Heart left ventricle (tissue), 13 donors: ENCODE results near the gene MBL2.

Source experiments
- POLR2A ChIP-seq, 2 donors: fragments of 450-650 bp; IDR thresholded peaks; one replicate each; pipeline ENCODE4 v1.6.1; 2017; ENCODE audit warnings: antibody characterized with exemption in 2 of 2, mild to moderate bottlenecking in 2 of 2, moderate library complexity in 2 of 2
- TF ChIP-seq, protein P1 (sequence below), 12 donors: fragments of 200-600 bp; sonication (generic) in 4 of 12; IDR thresholded peaks; one replicate each; pipeline versions ENCODE4 v1.5.0 to v1.8.0; 2018 to 2022; ENCODE audit warnings: antibody characterized with exemption in 12 of 12, mild to moderate bottlenecking in 5 of 12
- donor health status: ischemic (EF 13 %, LVEDD 7.1; RV severe dilation, severe dysfunction).
- donor health status: DM: no; HTN: yes; CAD: no.
- donor health status: DM: no; HTN: no; CAD: no.
- donor health status: ischemic (EF 25% LVEDD 6.9; RV normal size, moderate dysfunction).
- donor health status: ischemic (EF 25% LVEDD 5.7; RV mildly dilated, moderate dysfunction).
- donor health status: ischemic (EF 35%, LVEDD 5.7; RV mildly dilated, moderate dysfunction).
- donor health status: nonischemic (EF 11% LVEDD 7.7; RV severe dilation, severe dysfunction).
- donor health status: DM: yes; HTN: yes; CAD: no.
- donor health status: PGD.
- donor health status: ischemic (EF 29% LVEDD 5.4; RV normal size, mild dysfunction).
- donor health status: nonischemic (EF 23%, LVEDD 6.1; RV moderate dilation, normal function).

DNA sequence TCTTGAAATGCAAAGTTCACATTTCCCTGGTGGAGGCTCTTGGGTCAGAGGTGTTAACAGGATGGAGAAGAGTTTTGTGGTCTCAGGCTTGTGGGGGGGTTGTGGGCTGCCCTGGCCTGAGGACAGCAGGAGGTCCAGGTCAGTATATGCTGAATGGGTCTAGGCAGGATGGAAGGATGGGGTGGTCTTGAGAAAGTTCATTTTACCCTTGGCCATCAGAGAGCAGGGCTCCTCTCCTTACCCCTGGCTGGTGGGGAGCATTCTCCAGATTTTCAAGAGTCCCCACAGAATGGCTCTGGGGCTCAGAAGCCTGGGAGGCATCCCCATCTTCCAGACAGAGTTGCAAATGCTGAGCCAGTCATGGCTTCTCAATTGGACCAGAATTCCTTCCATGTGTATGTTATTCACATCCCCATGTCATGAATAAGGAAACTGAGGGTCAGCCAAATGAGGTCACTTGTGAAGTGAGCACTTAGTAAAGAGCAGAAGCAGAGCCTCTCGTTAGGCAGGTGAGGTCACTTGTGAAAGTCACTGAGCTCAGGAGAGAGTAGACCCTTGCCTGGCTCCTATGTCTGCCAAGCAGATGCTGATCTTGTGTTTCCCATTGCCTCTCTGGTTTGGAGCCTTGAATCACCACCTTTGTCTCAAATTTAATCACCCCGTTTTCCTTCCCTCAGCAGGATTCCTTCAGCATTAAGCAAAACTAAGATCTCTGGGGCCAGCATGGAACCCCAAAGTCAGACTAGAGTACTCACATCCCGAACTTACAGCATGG, 33.0 kb downstream of the MBL2 start:
- TF ChIP-seq POLR2A (IDR thresholded peaks at IDR 0.05): no peak
- TF ChIP-seq, protein P1, sequence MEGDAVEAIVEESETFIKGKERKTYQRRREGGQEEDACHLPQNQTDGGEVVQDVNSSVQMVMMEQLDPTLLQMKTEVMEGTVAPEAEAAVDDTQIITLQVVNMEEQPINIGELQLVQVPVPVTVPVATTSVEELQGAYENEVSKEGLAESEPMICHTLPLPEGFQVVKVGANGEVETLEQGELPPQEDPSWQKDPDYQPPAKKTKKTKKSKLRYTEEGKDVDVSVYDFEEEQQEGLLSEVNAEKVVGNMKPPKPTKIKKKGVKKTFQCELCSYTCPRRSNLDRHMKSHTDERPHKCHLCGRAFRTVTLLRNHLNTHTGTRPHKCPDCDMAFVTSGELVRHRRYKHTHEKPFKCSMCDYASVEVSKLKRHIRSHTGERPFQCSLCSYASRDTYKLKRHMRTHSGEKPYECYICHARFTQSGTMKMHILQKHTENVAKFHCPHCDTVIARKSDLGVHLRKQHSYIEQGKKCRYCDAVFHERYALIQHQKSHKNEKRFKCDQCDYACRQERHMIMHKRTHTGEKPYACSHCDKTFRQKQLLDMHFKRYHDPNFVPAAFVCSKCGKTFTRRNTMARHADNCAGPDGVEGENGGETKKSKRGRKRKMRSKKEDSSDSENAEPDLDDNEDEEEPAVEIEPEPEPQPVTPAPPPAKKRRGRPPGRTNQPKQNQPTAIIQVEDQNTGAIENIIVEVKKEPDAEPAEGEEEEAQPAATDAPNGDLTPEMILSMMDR (IDR thresholded peaks at IDR 0.05): no peak
